DND-41 (cell line): ENCODE data around the gene KRTAP5-11.

ENCODE experiments used
- CTCF ChIP-seq: IDR thresholded peaks from 2 replicates; pipeline ENCODE4 v1.5.1; 2012; ENCODE audit warnings: borderline replicate concordance, low read length, moderate library complexity, mild to moderate bottlenecking; ENCODE audit not compliant: poor library complexity, severe bottlenecking; ENCODE audit errors: extremely low read depth
- EZH2 ChIP-seq: IDR thresholded peaks from 3 replicates; pipeline ENCODE4 v1.6.1; 2012; ENCODE audit warnings: borderline replicate concordance, low read depth, mild to moderate bottlenecking, moderate library complexity, low read length, inconsistent platforms; ENCODE audit not compliant: severe bottlenecking

- no peak for TF ChIP-seq CTCF
- TF ChIP-seq EZH2: no peak
These were observed 25.4 kb downstream of the KRTAP5-11 start for GRCh38 chr11:71557257-71557656.
